ENCODE results near the gene CADPS.

GRCh38 chr3:62414786-62415185 is 460.4 kb downstream of the CADPS start:
- TF ChIP-seq EZH2 (IDR thresholded peaks at IDR 0.05; ENCODE audit: borderline replicate concordance, insufficient read depth, low read length, poor library complexity, severe bottlenecking): no peak
- no peak for TF ChIP-seq EP300 (conservative IDR thresholded peaks at IDR 0.05; ENCODE audit: poor library complexity, severe bottlenecking)
- TF ChIP-seq CTCF (IDR thresholded peaks at IDR 0.05; ENCODE audit: poor library complexity, severe bottlenecking): no peak
- TF ChIP-seq RAD21 (conservative IDR thresholded peaks at IDR 0.05): no peak
- TF ChIP-seq TAF1 (IDR thresholded peaks at IDR 0.05; ENCODE audit: low read depth): no peak
- TF ChIP-seq SMC3 (conservative IDR thresholded peaks at IDR 0.05; ENCODE audit: poor library complexity): no peak
- TF ChIP-seq REST (IDR thresholded peaks at IDR 0.05; ENCODE audit: borderline replicate concordance): no peak
- TF ChIP-seq POLR2AphosphoS5 (IDR thresholded peaks at IDR 0.05): no peak
- TF ChIP-seq MXI1 (conservative IDR thresholded peaks at IDR 0.05; ENCODE audit: poor library complexity, severe bottlenecking): no peak

Measured in neural cell (in vitro differentiated cells).